Measurements from ENCODE around the gene BPIFB3.
"Not testable (repeated sequence)": the region's sequence is repeated elsewhere in the genome, so short reads cannot be mapped to it uniquely, and the experiment has no call there.

The BPIFB3 gene

GRCh38 chr20:33028875-33029274, 24.8 kb upstream of the BPIFB3 start:
- no peak for DNase-seq

GRCh38 chr20:33030076-33030475, 23.6 kb upstream of the BPIFB3 start:
- DNase-seq, result no peak

DNA sequence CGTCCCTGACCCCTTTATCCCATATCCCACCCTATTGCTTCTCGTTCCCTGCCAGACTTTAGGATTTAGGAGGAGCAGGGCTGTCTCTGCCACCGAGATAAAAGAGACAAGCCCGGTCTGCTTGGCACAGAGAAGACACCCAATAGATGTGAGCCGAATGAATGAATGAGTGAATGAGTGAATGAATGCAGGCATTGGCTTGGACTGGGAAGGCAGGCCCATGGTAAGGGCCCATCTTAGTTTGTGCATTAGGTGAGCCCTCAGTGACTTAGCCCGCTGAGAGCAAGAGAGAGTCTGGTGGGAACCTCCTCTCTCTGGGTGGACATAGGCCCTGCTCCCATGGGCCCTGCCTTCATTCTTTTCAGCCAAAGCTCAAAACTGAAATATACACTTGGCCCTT, 23.1 kb upstream of the BPIFB3 start:
- no peak for DNase-seq

GRCh38 chr20:33031531-33031930, 22.2 kb upstream of the BPIFB3 start, which contains the start of gene BPIFB6:
Gene BPIFB6, plus strand, starts transcription at chr20:33031648. Its CDS starts 0 bp downstream, at chr20:33031648.
- no peak for DNase-seq

GRCh38 chr20:33032555-33032954, 21.1 kb upstream of the BPIFB3 start:
- no peak for DNase-seq

GRCh38 chr20:33033381-33033780, 20.3 kb upstream of the BPIFB3 start:
- DNase-seq, result no peak

GRCh38 chr20:33034115-33034514, 19.6 kb upstream of the BPIFB3 start:
- no peak for DNase-seq

- no peak for DNase-seq
These were observed 18.7 kb upstream of the BPIFB3 start for GRCh38 chr20:33034901-33035492.

- DNase-seq, result no peak
These were observed 16.2 kb upstream of the BPIFB3 start for GRCh38 chr20:33037456-33037855.

- no peak for DNase-seq
These were observed 15.5 kb upstream of the BPIFB3 start for GRCh38 chr20:33038243-33038642.

- DNase-seq, result no peak
These were observed 11.3 kb upstream of the BPIFB3 start for GRCh38 chr20:33042430-33042829.

DNA sequence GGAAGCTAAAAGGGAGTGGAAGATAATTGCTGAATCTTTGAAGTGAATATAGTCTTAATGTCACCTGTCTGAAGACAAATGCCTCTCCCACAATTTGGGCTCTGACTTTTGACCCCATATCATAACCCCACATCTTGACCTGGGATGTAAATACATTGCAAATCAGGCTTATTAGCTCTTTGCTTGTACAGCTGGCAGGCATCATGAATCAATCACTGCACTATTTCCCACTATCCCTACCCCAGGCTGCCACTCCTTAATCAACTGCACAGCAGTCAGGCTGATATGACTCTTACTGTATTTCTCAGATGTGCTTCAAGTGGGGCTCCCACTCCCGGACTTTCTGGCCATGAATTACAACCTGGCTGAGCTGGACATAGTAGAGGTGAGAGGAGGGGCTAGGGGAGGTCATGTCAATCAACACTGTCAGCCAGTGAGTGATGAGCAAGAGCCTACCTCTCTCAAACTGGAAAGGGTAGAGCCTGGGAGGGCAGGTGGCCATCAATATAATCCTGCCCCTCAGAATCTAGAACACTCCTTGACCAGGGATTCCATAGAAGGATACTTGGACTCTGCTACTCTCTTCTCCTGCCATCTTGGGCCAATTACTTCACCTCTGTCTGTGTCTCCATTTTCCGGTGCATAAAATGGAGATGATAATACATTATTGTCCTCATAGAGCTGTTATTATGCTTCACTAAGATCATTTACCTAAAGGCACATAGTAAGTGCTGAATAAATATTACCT, 10.5 kb upstream of the BPIFB3 start:
- DNase-seq, result no peak

DNA sequence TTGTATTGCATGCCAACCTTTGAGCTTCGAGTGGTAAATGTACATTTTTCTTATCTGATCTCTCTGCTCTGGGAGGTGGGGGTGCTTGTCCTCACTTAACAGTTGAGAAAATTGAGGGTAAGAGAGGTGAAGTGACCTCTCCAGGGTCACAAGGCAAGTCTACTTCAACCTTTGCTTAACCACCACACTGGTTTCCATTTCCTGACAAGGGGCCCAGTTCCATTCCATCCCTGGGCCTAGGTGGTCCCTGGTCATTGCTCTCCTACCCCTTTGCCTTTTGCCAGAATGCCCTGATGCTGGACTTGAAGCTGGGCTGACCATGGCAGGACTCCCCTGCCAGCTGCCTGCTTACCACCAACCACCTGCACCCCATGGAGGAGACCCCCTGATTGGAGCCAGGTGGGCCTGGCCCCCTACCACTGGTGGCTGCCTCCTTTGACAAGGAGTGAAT, 9.9 kb upstream of the BPIFB3 start:
- no peak for DNase-seq

- not testable (repeated sequence) for DNase-seq
These were observed 8.5 kb upstream of the BPIFB3 start for GRCh38 chr20:33045129-33045721.

GRCh38 chr20:33046412-33046811, 7.3 kb upstream of the BPIFB3 start:
- no peak for DNase-seq

GRCh38 chr20:33051333-33051732, 2.4 kb upstream of the BPIFB3 start:
- no peak for DNase-seq

DNA sequence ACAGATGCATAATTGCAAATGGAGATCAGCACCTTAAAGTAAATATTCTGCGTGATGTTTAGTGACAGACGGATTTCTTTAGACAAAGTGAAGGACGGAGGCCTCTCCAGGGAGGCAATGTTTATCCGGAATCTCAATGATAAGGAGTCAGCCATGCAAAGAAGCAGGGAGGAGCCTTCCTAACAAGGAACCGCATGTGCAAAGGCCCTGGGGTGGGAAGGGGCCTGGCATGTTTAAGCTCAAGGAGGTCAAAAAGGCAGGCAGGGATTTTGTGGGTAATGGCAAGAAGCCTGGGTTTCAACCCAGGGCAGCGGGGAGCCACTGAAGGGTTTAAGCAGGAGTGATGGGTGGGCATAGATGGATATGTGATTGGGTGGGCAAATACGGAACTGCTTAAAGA, 678 bp downstream of the BPIFB3 start:
- DNase-seq, result no peak

DNA sequence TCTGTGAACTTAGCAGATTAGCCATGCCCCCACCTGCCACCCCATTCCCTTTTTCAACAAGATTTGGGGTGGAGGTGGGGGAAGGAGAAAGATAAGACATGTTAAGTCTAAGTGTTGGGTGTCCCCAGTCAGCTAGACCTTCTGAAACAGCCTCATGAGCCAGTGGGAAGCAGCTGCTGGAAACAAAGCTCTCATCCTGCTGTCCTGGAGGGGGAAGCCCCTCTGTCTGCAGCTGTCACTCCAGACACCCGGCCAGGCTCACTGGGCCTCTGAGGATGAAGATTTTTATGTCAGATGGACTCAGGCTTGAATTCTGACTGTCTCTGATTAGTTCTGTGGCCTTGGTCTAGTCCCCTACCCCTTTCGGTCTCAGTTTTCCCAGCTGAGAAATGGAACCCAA, 1.1 kb downstream of the BPIFB3 start:
- DNase-seq, result no peak

GRCh38 chr20:33059136-33059535, 5.4 kb downstream of the BPIFB3 start:
- DNase-seq, result no peak

GRCh38 chr20:33059741-33060390, 6.2 kb downstream of the BPIFB3 start:
- DNase-seq, result no peak

DNA sequence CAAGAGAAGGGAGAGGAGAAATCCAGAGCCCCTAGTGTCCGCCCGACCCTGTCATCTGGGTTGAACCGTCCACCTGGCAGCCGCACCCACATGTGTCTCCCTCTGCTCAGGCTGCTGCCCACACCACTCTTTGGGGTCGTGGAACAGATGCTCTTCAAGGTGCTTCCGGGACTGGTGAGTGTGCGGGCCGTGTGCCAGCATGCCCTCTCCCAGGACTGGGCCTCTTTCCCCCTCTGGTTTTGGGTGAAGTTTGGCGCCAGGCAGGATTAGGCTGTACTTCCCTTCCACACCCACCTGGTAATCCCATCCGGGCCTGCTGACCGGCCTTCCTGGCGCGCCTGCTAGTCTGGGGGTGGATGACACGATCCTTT, 7.9 kb downstream of the BPIFB3 start:
- DNase-seq, result no peak

GRCh38 chr20:33062105-33062824, 8.6 kb downstream of the BPIFB3 start:
- no peak for DNase-seq

DNA sequence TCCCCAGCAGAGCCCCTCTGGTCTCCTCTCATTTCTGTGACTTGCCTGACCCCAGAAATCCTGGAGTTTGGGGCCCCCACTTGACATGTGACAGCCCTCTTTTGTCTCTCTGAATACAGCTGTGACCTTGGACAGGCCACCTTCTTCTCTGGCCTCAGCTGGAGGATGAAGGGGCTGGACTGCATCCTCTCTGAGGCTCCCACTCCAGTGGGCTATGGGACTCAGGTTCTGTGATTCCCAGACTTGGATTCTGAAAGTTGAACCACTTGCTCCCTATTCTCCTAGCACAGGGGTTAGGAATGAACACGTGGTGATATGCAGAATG, 9.1 kb downstream of the BPIFB3 start:
- DNase-seq, result no peak
